ENCODE results near the gene CASKIN1.
"Not testable (repeated sequence)": the region's sequence is repeated elsewhere in the genome, so short reads cannot be mapped to it uniquely, and the experiment has no call there.

Gene CASKIN1

GRCh38 chr16:2196162-2196980 is at the start of gene CASKIN1:
Gene CASKIN1, minus strand, starts transcription at chr16:2196605. Its CDS starts 173 bp downstream, at chr16:2196432.
- no peak for DNase-seq

GRCh38 chr16:2244926-2245795 is 48.8 kb upstream of the CASKIN1 start:
- no peak for DNase-seq

GRCh38 chr16:2244301-2244700 is 47.9 kb upstream of the CASKIN1 start:
- DNase-seq: no peak

GRCh38 chr16:2243781-2244180 is 47.4 kb upstream of the CASKIN1 start:
- no peak for DNase-seq

- no peak for DNase-seq
Observed at GRCh38 chr16:2243031-2243528, 46.7 kb upstream of the CASKIN1 start.

- no peak for DNase-seq
Observed at GRCh38 chr16:2242598-2242997, 46.2 kb upstream of the CASKIN1 start.

GRCh38 chr16:2240331-2240730 is 43.9 kb upstream of the CASKIN1 start:
- not testable (repeated sequence) for DNase-seq

GRCh38 chr16:2238838-2239675 is 42.7 kb upstream of the CASKIN1 start:
- DNase-seq: no peak

GRCh38 chr16:2238150-2238837 is 41.9 kb upstream of the CASKIN1 start:
- no peak for DNase-seq

- DNase-seq: no peak
Observed at GRCh38 chr16:2237493-2238149, 41.2 kb upstream of the CASKIN1 start.

GRCh38 chr16:2237102-2237482 is 40.7 kb upstream of the CASKIN1 start:
- DNase-seq: no peak

GRCh38 chr16:2236337-2237101 is 40.1 kb upstream of the CASKIN1 start, which contains the start of gene DNASE1L2:
Gene DNASE1L2, plus strand, starts transcription at chr16:2236444. Its CDS starts 373 bp downstream, at chr16:2236817.
- DNase-seq: no peak

- DNase-seq: no peak
Observed at GRCh38 chr16:2235695-2236336, 39.4 kb upstream of the CASKIN1 start.

- DNase-seq: no peak
Observed at GRCh38 chr16:2235234-2235651, 38.8 kb upstream of the CASKIN1 start.

- no peak for DNase-seq
Observed at GRCh38 chr16:2234813-2235170, 38.4 kb upstream of the CASKIN1 start.

- no peak for DNase-seq
Observed at GRCh38 chr16:2233872-2234812, 37.7 kb upstream of the CASKIN1 start.

- DNase-seq: no peak
Observed at GRCh38 chr16:2233046-2233775, 36.8 kb upstream of the CASKIN1 start.
